Measurements from ENCODE around the gene DUXA.

DNA sequence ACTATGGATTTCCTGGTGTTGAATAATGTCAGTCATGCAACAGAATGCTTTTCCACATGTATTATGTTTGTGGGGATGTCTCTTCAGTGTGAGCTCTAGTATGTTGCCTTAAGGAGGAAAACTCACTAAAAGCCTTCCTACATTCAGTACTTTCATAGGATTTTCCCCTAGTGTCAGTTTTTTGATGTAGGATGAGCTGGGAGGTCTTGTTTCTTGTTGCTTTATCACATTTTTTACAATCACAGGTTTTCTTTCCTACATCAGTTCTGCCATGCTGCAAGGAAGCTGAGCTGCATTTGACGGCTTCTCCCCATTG, 56.0 kb downstream of the DUXA start:
- TF ChIP-seq FOXK2 (IDR thresholded peaks at IDR 0.05) = no peak
- no peak for TF ChIP-seq SP1 (IDR thresholded peaks at IDR 0.05)
- TF ChIP-seq ELF4 (IDR thresholded peaks at IDR 0.05) = no peak
- no peak for TF ChIP-seq FOXA1 (IDR thresholded peaks at IDR 0.05)
- TF ChIP-seq SUZ12 (IDR thresholded peaks at IDR 0.05) = no peak
- no peak for TF ChIP-seq HDGF (IDR thresholded peaks at IDR 0.05; ENCODE audit: borderline replicate concordance)
- no peak for TF ChIP-seq TARDBP (IDR thresholded peaks at IDR 0.05)
- no peak for TF ChIP-seq BHLHE40 (IDR thresholded peaks at IDR 0.05; ENCODE audit: borderline replicate concordance)
- TF ChIP-seq ARNT (IDR thresholded peaks at IDR 0.05) = no peak
- no peak for TF ChIP-seq LEF1 (IDR thresholded peaks at IDR 0.05; ENCODE audit: borderline replicate concordance)
